Epidermal melanocyte (primary cell): ENCODE data around the gene SRPRB.
"Not testable (repeated sequence)": the region's sequence is repeated elsewhere in the genome, so short reads cannot be mapped to it uniquely, and the experiment has no call there.

Source experiments
- DNase-seq: peaks from one replicate; pipeline ENCODE4 v3.0.0; 2011; ENCODE audit warnings: low spot score; ENCODE audit not compliant: insufficient read length

Gene SRPRB

GRCh38 chr3:133777807-133778568, 27.6 kb upstream of the SRPRB start:
- DNase-seq = no peak

DNA sequence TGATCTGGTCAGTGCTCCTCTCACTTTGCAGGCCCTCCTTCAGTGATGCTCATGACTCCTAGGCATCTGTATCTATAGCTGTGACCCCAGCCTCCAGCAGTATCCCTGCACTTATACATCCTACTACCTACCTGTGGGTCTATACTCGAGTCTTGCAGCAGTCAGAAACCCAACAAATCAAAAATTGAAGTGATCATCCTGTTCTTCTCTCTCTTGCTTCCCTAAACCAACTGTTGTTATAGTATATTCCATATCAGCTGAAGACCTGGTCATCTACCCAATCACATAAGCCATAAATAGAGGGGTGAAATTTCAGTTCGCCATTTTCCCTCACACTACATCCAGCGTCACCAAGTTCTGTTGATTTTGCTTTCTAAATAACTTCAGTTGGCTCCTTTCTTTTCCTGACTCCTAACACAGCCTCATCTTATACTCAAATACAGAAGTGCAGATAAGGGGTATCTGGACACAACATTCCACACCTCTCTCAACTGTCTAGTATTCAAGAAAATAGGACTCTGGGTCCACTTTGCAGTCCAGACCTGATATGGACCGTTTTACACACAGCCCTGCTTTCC, 25.9 kb upstream of the SRPRB start:
- DNase-seq = no peak

- DNase-seq = not testable (repeated sequence)
Measured at GRCh38 chr3:133780756-133781155, 24.9 kb upstream of the SRPRB start.

GRCh38 chr3:133781570-133781969, 24.0 kb upstream of the SRPRB start:
- no peak for DNase-seq

DNA sequence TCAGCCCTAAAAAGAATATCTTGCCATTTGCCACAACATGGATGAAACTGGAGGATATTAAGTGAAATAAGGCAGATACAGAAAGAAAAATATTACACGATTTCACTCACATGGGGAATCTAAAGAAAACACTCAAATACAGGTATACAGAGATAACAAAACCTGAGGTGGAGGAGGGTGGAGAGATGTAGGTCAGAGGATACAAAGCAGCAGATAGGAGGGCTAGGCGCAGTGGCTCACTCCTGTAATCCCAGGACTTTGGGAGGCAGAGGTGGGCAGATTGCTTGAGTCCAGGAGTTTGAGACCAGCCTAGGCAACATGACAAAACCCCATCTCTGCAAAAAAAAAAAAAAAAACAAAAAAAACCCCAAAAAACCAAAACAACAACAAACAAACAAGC, 23.2 kb upstream of the SRPRB start:
- no peak for DNase-seq

DNA sequence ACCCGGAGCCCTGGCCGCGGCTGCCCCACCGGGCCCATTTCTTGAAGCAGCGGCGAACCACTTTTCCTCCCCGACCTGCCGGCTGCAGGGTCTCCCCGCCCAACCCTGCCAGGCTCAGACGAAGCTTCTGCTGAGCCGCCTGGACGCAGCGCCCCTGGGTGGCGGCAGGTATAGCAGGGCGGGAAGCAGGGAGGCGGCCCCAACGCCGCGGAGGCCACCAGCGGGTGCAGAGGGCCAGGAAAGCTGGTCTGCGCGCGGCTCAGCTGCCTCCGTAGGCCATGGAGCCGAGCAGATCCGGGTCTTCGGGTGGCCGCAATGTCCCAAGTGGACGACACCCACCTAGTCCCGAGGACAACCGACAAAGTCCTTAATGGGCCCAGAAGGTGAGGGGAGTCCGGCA, 21.9 kb upstream of the SRPRB start:
- DNase-seq = no peak

- no peak for DNase-seq
Measured at GRCh38 chr3:133788024-133788423, 17.6 kb upstream of the SRPRB start.

- DNase-seq = no peak
Measured at GRCh38 chr3:133792171-133792763, 13.3 kb upstream of the SRPRB start.

- no peak for DNase-seq
Measured at GRCh38 chr3:133797396-133798105, 8.1 kb upstream of the SRPRB start.

DNA sequence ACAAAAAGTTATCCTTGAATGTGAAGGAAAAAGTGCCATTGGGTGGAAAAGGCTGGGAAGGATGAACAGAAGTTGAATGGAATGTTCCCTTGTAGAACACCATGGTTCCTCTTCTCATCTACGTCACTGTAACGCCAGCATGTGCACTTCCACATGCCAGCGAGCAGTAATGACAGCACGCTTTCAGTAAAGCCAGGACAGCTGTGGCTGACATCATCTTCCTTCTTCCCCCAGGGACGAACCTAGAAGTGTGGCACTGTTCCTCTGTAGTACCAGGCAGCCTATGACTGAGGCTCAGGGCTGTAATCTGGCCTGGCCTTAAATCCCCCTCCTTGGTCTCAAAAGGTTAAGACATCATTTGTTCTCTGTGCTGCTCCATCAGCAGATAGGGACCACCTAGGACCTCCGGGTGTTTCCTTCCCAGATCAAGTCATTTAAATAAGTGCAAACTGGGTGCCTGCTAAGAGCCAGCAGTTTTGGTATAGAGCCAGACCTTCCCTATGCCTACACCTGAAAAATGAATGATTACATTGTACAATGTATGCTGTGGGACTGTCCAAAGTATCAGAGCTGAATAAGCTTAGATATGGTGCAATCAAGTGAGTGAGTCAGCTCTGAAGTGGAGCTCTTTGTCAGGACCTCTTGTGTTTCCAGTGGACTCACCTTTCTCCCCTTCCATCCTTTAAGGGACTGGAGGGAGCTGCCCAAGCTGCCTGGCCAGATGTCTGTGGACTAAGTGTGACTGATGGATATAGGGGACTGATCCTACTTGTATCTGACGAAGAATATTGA, 5.6 kb upstream of the SRPRB start:
- DNase-seq = no peak

GRCh38 chr3:133803469-133803868, 2.1 kb upstream of the SRPRB start:
- DNase-seq = no peak

GRCh38 chr3:133804896-133805295, 719 bp upstream of the SRPRB start:
- no peak for DNase-seq

DNA sequence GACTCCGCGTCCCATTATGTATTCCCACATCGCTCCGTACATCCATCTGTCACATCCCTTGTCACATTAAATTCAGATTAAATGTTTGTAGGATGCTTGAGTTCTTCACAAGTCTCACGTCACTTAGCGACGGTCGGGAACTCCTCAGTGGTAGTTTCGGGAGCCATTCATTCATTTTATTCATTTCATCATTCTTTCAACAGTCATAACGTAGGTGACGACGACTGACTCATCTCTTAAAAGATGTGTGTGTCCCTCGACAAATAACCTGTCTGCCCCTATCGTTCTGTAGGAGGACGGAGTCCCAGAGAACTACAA, 272 bp upstream of the SRPRB start:
- no peak for DNase-seq

DNA sequence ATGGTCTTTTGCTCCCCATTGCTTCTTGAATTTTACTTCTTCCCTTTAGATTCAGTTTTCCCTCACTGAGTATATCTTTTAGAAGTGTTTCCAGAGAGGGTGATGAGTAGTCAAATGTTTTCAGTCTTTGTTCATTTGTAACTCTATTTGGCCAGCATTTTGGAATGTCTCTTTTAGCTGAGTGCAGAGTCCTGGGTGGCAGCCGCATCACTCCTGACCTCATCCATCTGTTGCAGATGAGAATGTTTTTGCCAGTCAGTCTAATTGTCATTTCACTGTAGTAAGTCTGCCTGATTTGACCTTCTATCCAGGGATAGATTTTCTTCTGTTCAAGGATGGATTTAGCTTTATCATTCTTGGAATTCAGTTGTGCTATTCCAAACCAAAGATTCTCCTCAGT, 7.3 kb downstream of the SRPRB start:
- DNase-seq = no peak

GRCh38 chr3:133815386-133815785, 9.8 kb downstream of the SRPRB start:
- no peak for DNase-seq

- no peak for DNase-seq
Measured at GRCh38 chr3:133820129-133820528, 14.5 kb downstream of the SRPRB start.

DNA sequence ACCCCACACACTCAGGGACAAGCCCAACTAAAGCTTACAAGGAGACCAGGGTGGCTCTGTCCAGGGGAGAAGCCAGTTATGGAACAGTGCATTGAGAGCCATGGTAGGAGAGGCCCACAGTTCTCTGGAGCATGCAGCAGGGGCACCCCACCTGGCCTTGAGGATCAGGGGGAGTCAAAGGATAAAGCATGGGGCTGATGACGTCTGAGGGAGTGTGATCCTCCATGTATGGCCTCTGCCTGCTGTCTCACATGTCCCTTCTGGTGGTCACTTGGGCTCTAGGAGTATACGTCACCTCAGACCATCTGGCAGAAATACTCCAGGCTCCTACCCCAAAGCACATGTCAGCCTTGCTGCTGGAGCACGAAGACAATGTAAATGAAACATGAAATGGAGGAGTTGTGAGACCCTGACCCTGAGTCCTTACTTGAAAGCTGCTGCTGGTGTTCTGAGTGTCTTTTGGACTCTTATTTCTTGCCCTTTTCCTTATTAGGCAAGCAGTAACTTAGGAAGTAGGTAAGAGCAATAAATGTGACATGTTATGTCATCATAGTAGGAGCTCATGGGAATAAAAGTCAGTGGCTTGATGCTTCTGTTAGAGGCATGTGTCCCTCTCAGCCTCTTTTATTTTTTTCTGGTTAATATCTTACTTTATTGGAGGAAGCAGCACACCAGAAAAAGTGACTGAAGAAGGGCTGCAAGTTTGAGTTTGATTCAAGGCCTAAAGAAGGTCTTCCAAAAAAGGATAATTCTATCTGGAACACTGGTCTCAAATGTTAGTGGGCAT, 15.5 kb downstream of the SRPRB start:
- no peak for DNase-seq

DNA sequence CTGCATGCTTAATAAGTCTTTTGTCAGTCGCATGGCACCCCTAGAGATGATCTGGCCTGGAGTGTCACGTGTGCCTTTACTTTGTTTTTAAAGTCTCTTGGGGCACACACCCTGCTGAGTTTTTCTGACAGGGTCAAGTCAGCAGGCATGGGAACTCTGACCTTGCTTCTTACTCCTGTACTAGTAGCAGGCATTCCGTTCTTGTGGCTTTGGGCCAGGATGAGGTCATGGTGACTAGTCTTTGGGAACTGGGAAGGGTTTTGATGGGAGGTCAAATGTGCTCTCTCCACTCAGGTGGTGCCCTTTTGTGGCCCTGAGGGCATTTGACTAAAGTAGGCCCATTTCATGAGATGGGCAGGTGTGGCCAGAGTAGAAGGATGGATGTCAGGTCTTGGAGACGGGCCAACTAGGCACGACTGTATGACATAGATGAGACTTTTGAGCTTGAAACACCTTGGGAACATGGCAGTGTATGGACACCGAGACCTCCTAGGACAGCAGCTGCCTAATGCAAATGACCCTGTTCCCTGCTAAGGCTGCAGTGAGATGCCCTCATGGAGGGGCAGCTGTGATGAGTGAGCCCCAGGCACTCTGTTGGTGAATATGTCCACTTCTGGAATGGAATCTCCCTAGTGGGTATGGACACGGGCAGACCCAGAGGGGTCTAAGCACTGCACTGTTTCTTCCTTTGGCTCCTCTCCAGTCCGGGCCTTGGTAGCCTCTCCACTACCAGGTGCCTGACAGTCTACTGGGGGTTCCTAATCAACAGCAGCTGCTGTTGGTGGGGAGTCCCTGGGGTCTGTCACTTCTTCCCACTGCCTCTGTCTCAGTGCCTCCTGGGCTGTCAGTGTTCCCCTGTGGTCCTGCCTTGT, 16.4 kb downstream of the SRPRB start:
- no peak for DNase-seq

GRCh38 chr3:133824961-133825485, 19.4 kb downstream of the SRPRB start:
- no peak for DNase-seq
